GM12878 (cell line): ENCODE results near the gene ZBED4.

Experiments
- CBFB ChIP-seq: IDR thresholded peaks from 2 replicates; pipeline ENCODE4 v1.6.1; 2016; ENCODE audit warnings: antibody characterized with exemption, low read depth
- CTCF ChIP-seq, 3 experiments: IDR thresholded peaks in 2 of 3; conservative IDR thresholded peaks in 1 of 3; 2 replicates each; pipeline ENCODE4 v1.5.1; 2011; ENCODE audit warnings: low read depth in 3 of 3, low read length in 3 of 3, mild to moderate bottlenecking in 3 of 3, control low read depth in 2 of 3, moderate library complexity in 2 of 3, inconsistent platforms in 1 of 3, mixed read lengths in 1 of 3; ENCODE audit not compliant: control insufficient read depth in 2 of 3, insufficient read depth in 1 of 3; ENCODE audit errors: extremely low read depth in 1 of 3
- FOS ChIP-seq: IDR thresholded peaks from 3 replicates; pipeline ENCODE4 v1.6.1; 2011; ENCODE audit warnings: borderline replicate concordance; ENCODE audit not compliant: insufficient read length; ENCODE audit errors: extremely low read depth
- GABPA ChIP-seq: IDR thresholded peaks from 2 replicates; pipeline ENCODE4 v1.6.1; 2014; ENCODE audit warnings: antibody characterized with exemption, low read depth, mild to moderate bottlenecking, inconsistent platforms
- NR2C2 ChIP-seq: IDR thresholded peaks from 2 replicates; pipeline ENCODE4 v1.6.1; 2011; ENCODE audit warnings: borderline replicate concordance, low read depth; ENCODE audit not compliant: control insufficient read depth, insufficient read length
- POLR2AphosphoS2 ChIP-seq: IDR thresholded peaks from 2 replicates; pipeline ENCODE4 v1.6.1; 2011; ENCODE audit warnings: low read depth, mild to moderate bottlenecking, low read length, improper control_type of control experiment, moderate library complexity
- POLR2AphosphoS5 ChIP-seq: IDR thresholded peaks from 2 replicates; pipeline ENCODE4 v1.6.1; 2011; ENCODE audit warnings: mild to moderate bottlenecking, low read length, inconsistent platforms
- SP1 ChIP-seq: IDR thresholded peaks from one replicate; pipeline ENCODE4 v1.6.1; 2011; ENCODE audit warnings: low read depth, low read length
- SREBF2 ChIP-seq: IDR thresholded peaks from 2 replicates; pipeline ENCODE4 v1.6.1; 2012; ENCODE audit warnings: mild to moderate bottlenecking, low read length
- TF ChIP-seq, protein P1 (sequence below): IDR thresholded peaks from 2 replicates; pipeline ENCODE4 v1.6.1; 2011; ENCODE audit warnings: borderline replicate concordance, low read depth, mild to moderate bottlenecking, moderate library complexity, mixed read lengths, low read length; ENCODE audit not compliant: insufficient read depth; ENCODE audit errors: extremely low read length

GRCh38 chr22:49884075-49884474 lies 30.4 kb downstream of the ZBED4 start:
- TF ChIP-seq CTCF (IDR thresholded peaks at IDR 0.05 in 2 of 3, conservative IDR thresholded peaks at IDR 0.05 in 1 of 3; ENCODE audit: control insufficient read depth in 2 of 3, extremely low read depth in 1 of 3, insufficient read depth in 1 of 3, low read depth in 3 of 3, low read length in 3 of 3) (no peak), POLR2AphosphoS5 (no peak), POLR2AphosphoS2 (no peak), NR2C2 (no peak), CBFB (no peak), GABPA (no peak), FOS (no peak), SREBF2 (no peak), SP1 (no peak)
- TF ChIP-seq, protein P1, sequence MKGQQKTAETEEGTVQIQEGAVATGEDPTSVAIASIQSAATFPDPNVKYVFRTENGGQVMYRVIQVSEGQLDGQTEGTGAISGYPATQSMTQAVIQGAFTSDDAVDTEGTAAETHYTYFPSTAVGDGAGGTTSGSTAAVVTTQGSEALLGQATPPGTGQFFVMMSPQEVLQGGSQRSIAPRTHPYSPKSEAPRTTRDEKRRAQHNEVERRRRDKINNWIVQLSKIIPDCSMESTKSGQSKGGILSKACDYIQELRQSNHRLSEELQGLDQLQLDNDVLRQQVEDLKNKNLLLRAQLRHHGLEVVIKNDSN = no peak
